T-cell (primary cell): ENCODE data around the gene GAL3ST3. TPM values are rescaled to one million over a fixed set of nuclear protein-coding genes. Genes with fewer than 3 reads are reported as not detected.
"Not testable (repeated sequence)": the region's sequence is repeated elsewhere in the genome, so short reads cannot be mapped to it uniquely, and the experiment has no call there.

Experiments used
- ATAC-seq, 4 experiments: fragments of 200-7000 bp in 3 of 4; fragments of 150-1000 bp in 1 of 4; cut with Tn5 transposase; replicated peaks in 1 of 4; 1 replicate in 3 of 4; 2 replicates in 1 of 4; pipeline ENCODE4 v1.10.0; 2021; ENCODE audit warnings: moderate library complexity in 3 of 4, mild to moderate bottlenecking in 2 of 4, moderate number of reproducible peaks in 1 of 4
- CTCF ChIA-PET, 2 donors: fragments of 300-600 bp; sonication (Branson Sonifier 250); formaldehyde crosslinking; loops; one replicate each; lab custom pipeline; 2022; ENCODE audit warnings: antibody characterized with exemption in 2 of 2; lab: Charles Lee
- POLR2A ChIA-PET, 2 donors: fragments of 300-600 bp; sonication (Branson Sonifier 250); formaldehyde crosslinking; loops; one replicate each; lab custom pipeline; 2022; ENCODE audit warnings: antibody characterized with exemption in 2 of 2; lab: Charles Lee
- DNase-seq, 35 experiments: peaks; one replicate each; pipeline versions ENCODE4 v3.0.0 to v3.0.0-alpha.2; 2013 to 2023
- H3K27ac ChIP-seq: one replicate; pipeline ENCODE4 v1.5.1; 2013; ENCODE audit warnings: low read length
- H3K27me3 ChIP-seq, 2 experiments: replicated peaks in 1 of 2; 1 replicate in 1 of 2; 2 replicates in 1 of 2; pipeline versions ENCODE4 v1.6.1 to v1.7.0; 2013; ENCODE audit warnings: low read length in 1 of 2, mixed read lengths in 1 of 2; ENCODE audit not compliant: control insufficient read depth in 2 of 2, insufficient read depth in 2 of 2; ENCODE audit errors: extremely low read depth in 1 of 2
- H3K36me3 ChIP-seq, 2 donors: 1 replicate in 1 of 2; 2 replicates in 1 of 2; pipeline versions ENCODE4 v1.6.1 to v1.7.0; 2013; ENCODE audit warnings: low read length in 1 of 2; ENCODE audit not compliant: control insufficient read depth in 2 of 2, insufficient read depth in 1 of 2; ENCODE audit errors: extremely low read depth in 1 of 2
- H3K4me1 ChIP-seq, 2 experiments: 1 replicate in 1 of 2; 2 replicates in 1 of 2; pipeline versions ENCODE4 v1.6.1 to v1.7.0; 2013; ENCODE audit warnings: low read length in 2 of 2, mixed read lengths in 1 of 2; ENCODE audit not compliant: insufficient read depth in 2 of 2, control insufficient read depth in 1 of 2; ENCODE audit errors: extremely low read depth in 1 of 2
- H3K4me3 ChIP-seq, 2 donors: 1 replicate in 1 of 2; 2 replicates in 1 of 2; pipeline versions ENCODE4 v1.5.1 to v1.7.0; 2013; ENCODE audit warnings: mild to moderate bottlenecking in 2 of 2, low read length in 1 of 2, moderate library complexity in 1 of 2; ENCODE audit not compliant: control insufficient read depth in 1 of 2; ENCODE audit errors: extremely low read depth in 1 of 2
- H3K9me3 ChIP-seq: 2 replicates; pipeline ENCODE4 v1.7.0; 2013
- H3K27ac Mint-ChIP-seq, 2 donors: one replicate each; pipeline ENCODE4 v1.8.0; 2020 to 2021; ENCODE audit warnings: mild to moderate bottlenecking in 2 of 2, mixed read lengths in 2 of 2
- H3K27me3 Mint-ChIP-seq, 2 donors: one replicate each; pipeline ENCODE4 v1.8.0; 2021 to 2022; ENCODE audit warnings: mixed read lengths in 2 of 2
- H3K36me3 Mint-ChIP-seq: one replicate; pipeline ENCODE4 v1.8.0; 2021; ENCODE audit warnings: mixed read lengths
- H3K4me1 Mint-ChIP-seq, 3 donors: one replicate each; pipeline ENCODE4 v1.8.0; 2020 to 2022; ENCODE audit warnings: mixed read lengths in 3 of 3, mild to moderate bottlenecking in 1 of 3
- H3K4me3 Mint-ChIP-seq, 3 donors: one replicate each; pipeline ENCODE4 v1.8.0; 2020 to 2022; ENCODE audit warnings: mild to moderate bottlenecking in 3 of 3, mixed read lengths in 3 of 3, moderate library complexity in 3 of 3
- H3K9me3 Mint-ChIP-seq, 3 donors: one replicate each; pipeline ENCODE4 v1.8.0; 2020 to 2022; ENCODE audit warnings: mixed read lengths in 3 of 3
- WGBS: methylation state at CpG from one replicate; pipeline ENCODE4 v1.1.5; 2013; ENCODE audit warnings: missing lambda C conversion rate; ENCODE audit not compliant: insufficient coverage; 5-methylcytosine and 5-hydroxymethylcytosine counted together
- total RNA-seq, 35 experiments: library from RNA in 6 of 35; stranded (reverse) in 6 of 35; fragments of 120-200 nt in 1 of 35; gene quantifications; one replicate each; pipeline versions ENCODE4 v1.2.1 to v1.2.4 and lab custom pipeline; 2013 to 2026

The GAL3ST3 gene, protein sequence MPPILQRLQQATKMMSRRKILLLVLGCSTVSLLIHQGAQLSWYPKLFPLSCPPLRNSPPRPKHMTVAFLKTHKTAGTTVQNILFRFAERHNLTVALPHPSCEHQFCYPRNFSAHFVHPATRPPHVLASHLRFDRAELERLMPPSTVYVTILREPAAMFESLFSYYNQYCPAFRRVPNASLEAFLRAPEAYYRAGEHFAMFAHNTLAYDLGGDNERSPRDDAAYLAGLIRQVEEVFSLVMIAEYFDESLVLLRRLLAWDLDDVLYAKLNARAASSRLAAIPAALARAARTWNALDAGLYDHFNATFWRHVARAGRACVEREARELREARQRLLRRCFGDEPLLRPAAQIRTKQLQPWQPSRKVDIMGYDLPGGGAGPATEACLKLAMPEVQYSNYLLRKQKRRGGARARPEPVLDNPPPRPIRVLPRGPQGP
- total RNA-seq: under 1 TPM in 1 of 5 donors, not detected in 4; 0.18 TPM
- total RNA-seq (2013): not detected
- 0 to 0.31 (median 0) reads per million in 29 experiments for total RNA-seq (lab: John Stamatoyannopoulos, UW)

DNA sequence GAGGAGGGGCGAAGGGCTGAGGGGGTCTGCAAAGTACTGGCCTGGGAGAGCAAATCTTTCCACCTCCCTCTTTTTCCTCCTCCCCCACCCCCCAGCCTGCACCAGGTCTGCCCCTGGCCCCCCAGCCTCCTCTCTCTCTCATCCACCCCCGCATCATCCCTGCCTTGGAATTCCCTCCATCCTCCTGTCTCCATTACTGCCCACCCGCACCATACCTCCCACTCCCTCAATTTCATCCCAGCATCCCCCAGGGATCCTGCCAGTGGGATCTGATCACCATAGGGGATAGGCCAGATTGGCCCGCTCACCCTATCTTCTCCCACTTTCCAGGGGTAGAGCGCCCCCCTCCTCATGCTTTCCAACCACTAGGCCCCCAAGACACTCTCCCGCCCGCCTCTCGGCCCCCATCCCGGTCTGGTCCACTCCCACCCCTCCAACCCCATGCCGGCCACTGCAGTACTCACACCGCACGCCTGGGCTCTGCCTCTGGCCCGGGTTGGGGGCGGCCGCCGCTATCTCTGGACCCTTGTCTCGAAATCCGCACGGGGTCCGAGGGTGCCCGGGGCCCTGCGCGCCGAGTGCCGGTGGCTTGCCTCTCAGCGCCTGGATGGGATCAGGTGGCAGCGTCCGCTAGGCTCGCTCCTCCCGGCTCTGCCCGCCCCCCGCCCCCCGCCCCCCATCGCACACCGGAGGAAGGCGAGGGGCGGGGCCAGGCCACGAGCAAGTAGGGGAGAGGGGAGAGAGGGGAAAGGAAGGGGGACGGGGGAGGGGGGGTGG lies at the start of gene GAL3ST3:
Gene GAL3ST3, minus strand, starts transcription at position 615 of the 777 bp plus-strand sequence. CDS start 3,746 bp downstream, outside the sequence.
- H3K4me1 Mint-ChIP-seq: peaks cover 35 to 45% (median 36%) of the 10 kb centered on the region in 3 donors
- POLR2A ChIA-PET: interaction anchor here in 1 of 2 donors (0.6 kb wide), 1 partner anchor 216 kb away, joined by 3 read pairs; no protein-coding TSS in a partner anchor
- H3K27me3 Mint-ChIP-seq: peaks cover 4 to 6% of the 10 kb centered on the region in 2 donors
- H3K4me3 Mint-ChIP-seq: peak within 1 kb of the TSS in 1 of 3 donors; percentile 24
- no peaks in the 10 kb centered on the region for H3K9me3 Mint-ChIP-seq
- ATAC-seq (no peak), DNase-seq (no peak)
- Histone ChIP-seq H3K27me3 (peaks cover 0 to 26% of the 10 kb centered on the region in 2 experiments), H3K9me3 (no peaks in the 10 kb centered on the region), H3K36me3 (peaks cover 0 to 6% of the 10 kb centered on the region in 2 donors), H3K27ac (no peak within 1 kb of the TSS), H3K4me1 (peaks cover 11 to 42% of the 10 kb centered on the region in 2 experiments), H3K4me3 (no peak within 1 kb of the TSS)
- 48% methylated on average over 19 of the region's 39 CpGs for WGBS
- CTCF ChIA-PET: no interaction called here
- no peak within 1 kb of the TSS for H3K27ac Mint-ChIP-seq
- no peaks in the 10 kb centered on the region for H3K36me3 Mint-ChIP-seq

DNA sequence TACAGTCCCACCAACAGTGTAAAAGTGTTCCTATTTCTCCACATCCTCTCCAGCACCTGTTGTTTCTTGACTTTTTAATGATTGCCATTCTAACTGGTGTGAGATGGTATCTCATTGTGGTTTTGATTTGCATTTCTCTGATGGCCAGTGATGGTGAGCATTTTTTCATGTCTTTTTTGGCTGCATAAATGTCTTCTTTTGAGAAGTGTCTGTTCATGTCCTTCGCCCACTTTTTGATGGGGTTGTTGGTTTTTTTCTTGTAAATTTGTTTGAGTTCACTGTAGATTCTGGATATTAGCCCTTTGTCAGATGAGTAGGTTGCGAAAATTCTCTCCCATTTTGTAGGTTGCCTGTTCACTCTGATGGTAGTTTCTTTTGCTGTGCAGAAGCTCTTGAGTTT lies 43.2 kb upstream of the GAL3ST3 start:
- H3K4me3 ChIP-seq, H3K4me3 Mint-ChIP-seq, H3K9me3 Mint-ChIP-seq, H3K27ac ChIP-seq, H3K27ac Mint-ChIP-seq, H3K27me3 Mint-ChIP-seq, CTCF ChIA-PET, ATAC-seq, H3K27me3 ChIP-seq, DNase-seq, POLR2A ChIA-PET, H3K9me3 ChIP-seq, H3K36me3 ChIP-seq: not testable (repeated sequence)
- no CpG with 5 or more reads among the region's 2 CpGs for WGBS
- peaks cover 20% of the 10 kb centered on the region for H3K36me3 Mint-ChIP-seq
- peaks cover 13 to 22% of the 10 kb centered on the region in 2 experiments for H3K4me1 ChIP-seq
- H3K4me1 Mint-ChIP-seq: peaks cover 47 to 53% (median 48%) of the 10 kb centered on the region in 3 donors

DNA sequence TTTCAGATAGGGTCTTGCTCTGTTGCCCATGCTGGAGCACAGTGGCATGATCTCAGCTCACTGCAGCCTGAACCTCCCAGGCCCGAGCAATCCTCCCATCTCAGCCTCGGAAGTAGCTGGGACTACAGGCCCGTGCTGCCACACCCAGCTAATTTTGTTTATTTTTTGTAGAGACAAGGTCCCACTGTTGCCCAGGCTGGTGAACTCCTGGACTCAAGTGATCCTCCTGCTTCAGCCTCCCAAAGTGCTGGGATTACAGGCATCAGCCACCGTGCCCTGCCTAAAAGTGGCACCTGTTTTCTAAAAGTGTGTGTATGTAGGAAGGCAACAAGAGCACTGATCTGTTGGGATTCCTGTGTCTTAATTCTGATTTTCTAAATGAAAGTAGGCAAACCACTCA lies 41.3 kb upstream of the GAL3ST3 start:
- H3K27me3 ChIP-seq: no peaks in the 10 kb centered on the region
- H3K4me1 Mint-ChIP-seq: peaks cover 42 to 59% (median 57%) of the 10 kb centered on the region in 3 donors
- WGBS: 100% methylated on average over 3 of the region's 4 CpGs
- no peak for ATAC-seq
- no peak for DNase-seq
- H3K4me3 ChIP-seq: no peak overlapping the region
- peaks cover 5 to 7% of the 10 kb centered on the region in 2 donors for H3K36me3 ChIP-seq
- H3K27me3 Mint-ChIP-seq: no peaks in the 10 kb centered on the region
- no peaks in the 10 kb centered on the region for H3K9me3 ChIP-seq
- H3K27ac Mint-ChIP-seq: peak overlapping the region; percentile 52 to 55
- H3K4me3 Mint-ChIP-seq: no peak overlapping the region
- no peak overlapping the region for H3K27ac ChIP-seq
- peaks cover 16 to 22% of the 10 kb centered on the region in 2 experiments for H3K4me1 ChIP-seq
- ChIA-PET POLR2A (interaction anchor here in 1 of 2 donors (0.6 kb wide), 2 partner anchors 10 to 18 kb away, joined by 3 to 4 read pairs; no protein-coding TSS in a partner anchor), CTCF (no interaction called here)
- H3K36me3 Mint-ChIP-seq: peaks cover 17% of the 10 kb centered on the region
- no peaks in the 10 kb centered on the region for H3K9me3 Mint-ChIP-seq

DNA sequence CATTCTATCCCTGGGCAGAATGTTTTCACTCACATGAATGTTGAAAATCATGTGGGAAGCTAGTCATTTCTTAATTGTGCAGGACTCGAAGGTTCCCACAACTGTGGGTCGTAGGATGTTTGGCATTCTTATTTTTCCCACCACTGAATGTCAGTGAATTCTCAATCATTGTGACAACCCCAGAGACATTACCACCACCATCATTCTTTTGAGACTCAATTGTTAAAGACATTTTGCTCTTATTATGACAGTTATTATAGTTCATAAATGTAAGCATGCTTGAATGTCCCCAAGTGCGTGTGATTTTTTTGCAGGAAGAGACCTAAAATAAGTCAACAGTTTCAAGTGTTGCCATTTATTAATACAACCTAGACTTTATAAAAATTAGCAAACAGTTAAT lies 40.1 kb upstream of the GAL3ST3 start:
- H3K4me3 ChIP-seq: no peak overlapping the region
- CTCF ChIA-PET: interaction anchor here in 1 of 2 donors (0.7 to 1.1 kb wide), 2 partner anchors 8 to 22 kb away, joined by 3 read pairs; no protein-coding TSS in a partner anchor
- no peak overlapping the region for H3K27ac ChIP-seq
- H3K36me3 Mint-ChIP-seq: peaks cover 17% of the 10 kb centered on the region
- no peaks in the 10 kb centered on the region for H3K9me3 ChIP-seq
- H3K27ac Mint-ChIP-seq: peak overlapping the region in 1 of 2 donors; percentile 45
- POLR2A ChIA-PET: no interaction called here
- DNase-seq: no peak
- H3K36me3 ChIP-seq: peaks cover 5 to 7% of the 10 kb centered on the region in 2 donors
- no CpG with 5 or more reads among the region's 3 CpGs for WGBS
- H3K4me1 Mint-ChIP-seq: peaks cover 55 to 71% (median 67%) of the 10 kb centered on the region in 3 donors
- H3K9me3 Mint-ChIP-seq: no peaks in the 10 kb centered on the region
- H3K27me3 ChIP-seq: no peaks in the 10 kb centered on the region
- H3K27me3 Mint-ChIP-seq: no peaks in the 10 kb centered on the region
- no peak for ATAC-seq
- no peak overlapping the region for H3K4me3 Mint-ChIP-seq
- peaks cover 26 to 27% of the 10 kb centered on the region in 2 experiments for H3K4me1 ChIP-seq

DNA sequence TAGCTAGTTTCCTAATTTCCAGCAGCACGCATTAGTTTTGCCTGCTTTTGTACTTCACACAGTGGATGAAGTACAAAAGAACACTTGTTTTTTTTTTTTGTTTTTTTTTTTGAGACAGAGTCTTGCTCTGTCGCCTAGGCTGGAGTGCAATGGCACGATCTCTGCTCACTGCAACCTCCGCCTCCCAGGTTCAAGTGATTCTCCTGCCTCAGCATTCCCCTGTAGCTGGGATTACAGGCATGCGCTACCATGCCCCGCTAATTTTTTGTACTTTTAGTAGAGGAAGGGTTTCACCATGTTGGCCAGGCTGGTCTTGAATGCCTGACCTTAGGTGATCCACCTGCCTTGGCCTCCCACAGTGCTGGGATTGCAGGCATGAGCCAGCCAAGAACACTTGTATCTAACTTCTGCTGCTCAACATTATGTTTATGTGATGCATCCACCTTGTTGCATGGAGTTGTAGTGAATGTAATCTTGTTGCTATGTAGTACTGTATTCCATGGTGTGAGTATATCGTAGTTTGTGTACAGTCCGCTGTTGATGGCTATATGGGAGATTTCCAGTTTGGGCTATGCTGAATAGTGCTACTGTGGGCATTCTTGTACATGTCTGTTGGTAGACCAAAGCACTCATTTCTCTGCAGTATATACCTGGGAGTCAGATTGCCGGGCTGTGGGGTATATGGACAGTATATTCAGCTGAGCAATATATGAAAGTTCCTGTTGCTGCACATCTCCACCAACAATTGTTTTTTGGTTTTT lies 38.4 kb upstream of the GAL3ST3 start:
- H3K4me3 Mint-ChIP-seq: peak overlapping the region in 1 of 3 donors; percentile 55
- peaks cover 5 to 7% of the 10 kb centered on the region in 2 donors for H3K36me3 ChIP-seq
- peaks cover 70 to 80% (median 78%) of the 10 kb centered on the region in 3 donors for H3K4me1 Mint-ChIP-seq
- ChIA-PET POLR2A (interaction anchor here in 1 of 2 donors (0.7 kb wide), 1 partner anchor 588 kb away, joined by 4 read pairs; no protein-coding TSS in a partner anchor), CTCF (no interaction called here)
- H3K9me3 Mint-ChIP-seq: no peaks in the 10 kb centered on the region
- no peak overlapping the region for H3K27ac ChIP-seq
- H3K27me3 Mint-ChIP-seq: no peaks in the 10 kb centered on the region
- H3K36me3 Mint-ChIP-seq: peaks cover 14% of the 10 kb centered on the region
- no peak for DNase-seq
- no peaks in the 10 kb centered on the region for H3K27me3 ChIP-seq
- peak in 1 of 4 experiments; percentile 21 for ATAC-seq
- H3K4me1 ChIP-seq: peaks cover 40 to 41% of the 10 kb centered on the region in 2 experiments
- 100% methylated on average over 3 of the region's 9 CpGs for WGBS
- H3K4me3 ChIP-seq: no peak overlapping the region
- peak overlapping the region; percentile 81 to 82 for H3K27ac Mint-ChIP-seq
- no peaks in the 10 kb centered on the region for H3K9me3 ChIP-seq
